Measurements from ENCODE around the gene GRPEL2.

The GRPEL2 gene

DNA sequence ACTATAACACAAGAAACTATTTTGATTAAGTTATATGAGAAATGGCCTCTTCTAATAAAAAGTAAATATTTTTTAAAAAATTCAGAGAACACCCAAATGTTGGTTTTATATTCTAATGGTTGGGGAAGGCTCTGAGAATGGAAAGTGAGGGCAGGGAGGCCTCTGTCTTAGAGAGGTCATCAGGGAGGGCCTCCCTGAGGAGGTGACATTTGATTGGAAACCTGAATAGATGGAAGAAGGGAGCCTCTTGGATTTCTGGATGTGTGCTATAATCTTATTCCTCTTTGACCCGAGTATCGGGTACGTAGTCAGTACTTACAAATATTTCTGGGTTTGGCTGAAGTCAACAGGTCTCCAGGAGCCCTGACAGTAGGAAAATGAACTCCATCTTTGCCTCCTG is 26.1 kb upstream of the GRPEL2 start:
- no peak for DNase-seq (ENCODE audit: low spot score)
- FAIRE-seq, result no peak

DNA sequence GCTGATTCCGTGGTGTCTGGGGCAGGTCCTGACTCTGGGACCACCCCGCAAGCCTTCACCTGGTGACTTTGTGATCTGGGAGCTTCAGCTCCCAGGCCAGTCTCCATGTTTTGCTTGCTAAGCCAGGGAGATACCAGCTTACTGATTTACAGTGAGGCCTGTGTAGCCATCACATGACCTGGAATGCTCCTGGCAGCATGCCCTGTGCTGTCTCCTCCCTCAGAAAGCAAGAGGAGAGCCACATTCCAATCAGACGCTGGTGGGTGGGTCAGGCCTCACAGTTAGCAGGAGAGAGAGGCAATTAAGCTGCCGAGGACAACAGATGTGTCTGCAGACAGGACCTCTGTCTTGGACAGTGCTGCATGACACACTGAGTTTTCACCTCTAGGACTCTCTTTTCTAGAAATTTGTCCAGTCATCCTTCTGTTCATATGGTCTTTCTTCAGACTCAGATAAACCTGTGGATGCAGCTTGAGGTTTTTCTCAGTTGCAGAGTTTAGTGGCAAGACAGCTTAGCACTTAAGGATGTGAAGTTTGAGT is 24.4 kb upstream of the GRPEL2 start:
- DNase-seq (ENCODE audit: low spot score) (peak; percentile 92), FAIRE-seq (peak; percentile 91)

GRCh38 chr5:149322518-149322917 is 22.8 kb upstream of the GRPEL2 start:
- FAIRE-seq, result no peak
- DNase-seq (ENCODE audit: low spot score), result no peak

DNA sequence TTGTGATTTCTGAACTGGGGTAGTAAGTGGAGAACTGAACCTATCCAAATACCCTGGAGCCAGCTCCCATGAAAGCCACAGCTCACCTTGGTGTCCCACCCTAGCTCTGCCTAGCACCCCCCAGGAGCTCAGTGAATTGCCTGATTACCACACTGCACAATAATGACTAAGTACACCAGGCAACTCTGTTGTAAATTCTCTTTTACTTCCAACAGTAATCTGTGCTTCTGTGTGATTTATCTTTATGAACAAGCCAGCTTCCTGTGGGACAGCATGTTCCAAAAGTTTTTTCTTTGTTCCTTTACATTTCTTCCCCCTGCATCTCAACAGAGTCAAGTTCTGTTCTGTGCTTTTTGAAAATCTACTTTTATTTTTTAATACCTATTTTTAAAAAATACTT is 22.1 kb upstream of the GRPEL2 start:
- FAIRE-seq, result no peak
- no peak for DNase-seq (ENCODE audit: low spot score)

DNA sequence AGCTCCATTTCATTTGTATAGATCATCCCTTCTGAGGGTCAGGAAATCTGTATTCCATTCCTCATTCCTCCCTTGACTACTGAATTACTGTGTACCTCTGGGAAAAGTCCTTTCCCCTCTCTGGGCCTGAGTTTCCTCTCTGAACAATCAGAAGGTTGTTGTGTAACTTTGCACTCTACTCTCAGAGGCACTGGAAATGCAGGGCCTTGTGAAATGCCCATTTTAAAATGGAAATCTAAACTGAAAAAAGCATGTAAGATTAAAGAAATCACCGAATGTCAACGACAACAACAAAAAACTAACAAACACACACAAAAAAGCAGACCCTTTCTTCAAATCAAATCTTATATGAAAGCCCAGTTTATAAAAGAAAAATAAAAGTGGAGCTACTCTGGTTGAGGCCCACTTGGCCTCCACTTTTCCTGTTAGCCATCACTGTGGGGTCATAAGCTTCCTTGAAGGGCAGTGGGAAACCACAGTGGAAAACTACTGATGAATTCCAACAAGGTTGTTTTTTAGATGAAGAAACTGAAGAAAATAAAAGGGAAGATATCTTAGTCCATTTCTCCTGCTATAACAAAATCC is 21.6 kb upstream of the GRPEL2 start:
- no peak for DNase-seq (ENCODE audit: low spot score)
- FAIRE-seq, result no peak

DNA sequence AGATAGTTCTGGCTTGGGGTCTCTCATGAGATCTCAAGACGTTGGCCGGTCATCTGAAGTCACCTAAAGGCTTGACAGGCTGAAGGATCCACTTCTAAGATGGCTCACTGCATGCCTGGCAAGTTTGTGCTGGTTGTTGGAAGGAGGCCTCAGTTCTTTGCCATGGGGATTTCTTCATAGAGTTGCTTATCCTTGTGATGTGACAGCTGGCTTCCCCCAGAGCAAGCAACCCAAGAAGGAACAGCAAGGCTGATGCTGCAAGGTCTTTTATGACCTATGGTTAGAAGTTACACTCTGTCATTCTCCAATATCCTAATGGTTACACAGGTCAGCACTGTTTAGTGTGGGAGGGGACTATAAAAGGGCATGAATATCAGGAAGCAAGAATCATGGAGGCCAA is 20.7 kb upstream of the GRPEL2 start:
- no peak for FAIRE-seq
- DNase-seq (ENCODE audit: low spot score), result no peak

DNA sequence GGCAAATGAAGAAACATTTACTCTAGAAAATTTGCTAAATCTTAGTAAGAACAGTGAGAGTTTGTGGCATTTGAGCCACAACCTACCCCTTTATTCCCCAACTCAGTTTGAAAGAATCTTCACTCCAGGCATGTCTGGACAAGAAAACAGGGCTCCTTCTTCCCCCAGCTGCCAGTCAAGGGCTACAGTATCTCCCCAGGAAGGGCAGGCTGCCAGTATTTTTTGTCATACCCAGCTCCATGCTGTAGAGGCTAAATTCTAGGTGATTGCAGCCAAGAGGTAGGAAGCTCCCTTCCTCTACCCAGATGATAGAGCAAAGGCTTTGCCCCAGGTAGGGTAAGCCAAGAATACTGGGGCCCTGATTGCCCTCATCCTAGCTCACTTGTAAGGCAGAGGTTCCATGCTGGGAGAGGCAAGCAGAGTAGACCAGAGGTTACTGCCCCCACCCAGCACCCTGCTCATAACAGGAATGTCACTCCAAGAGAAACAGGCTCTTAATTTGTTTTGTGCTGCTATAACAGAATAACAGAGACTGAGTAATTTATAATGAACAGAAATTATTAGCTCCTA is 20.0 kb upstream of the GRPEL2 start:
- FAIRE-seq, result no peak
- no peak for DNase-seq (ENCODE audit: low spot score)

DNA sequence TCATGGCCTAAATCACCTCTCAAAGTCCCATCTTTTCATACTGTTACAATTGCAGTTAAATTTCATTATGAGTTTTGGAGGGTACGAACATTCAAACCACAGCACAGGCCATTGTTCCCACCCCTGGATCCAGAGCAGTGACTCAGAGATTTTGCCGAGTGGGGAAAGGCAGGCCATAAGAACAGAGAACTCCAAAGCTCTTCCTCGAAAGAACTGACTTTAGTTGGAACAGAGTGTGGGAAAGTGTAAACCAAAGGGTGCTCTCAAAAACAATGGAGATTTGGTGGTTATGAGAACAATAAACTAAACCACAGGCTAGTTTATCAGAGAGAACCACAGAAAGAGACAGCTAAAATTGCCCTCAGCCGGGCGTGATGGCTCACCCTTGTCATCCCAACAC is 19.4 kb upstream of the GRPEL2 start:
- DNase-seq (ENCODE audit: low spot score), result no peak
- FAIRE-seq, result no peak

- FAIRE-seq, result no peak
- no peak for DNase-seq (ENCODE audit: low spot score)
Observed at GRCh38 chr5:149326611-149327010, 18.7 kb upstream of the GRPEL2 start.

- no peak for DNase-seq (ENCODE audit: low spot score)
- no peak for FAIRE-seq
Observed at GRCh38 chr5:149328177-149328576, 17.1 kb upstream of the GRPEL2 start.

- no peak for FAIRE-seq
- DNase-seq (ENCODE audit: low spot score), result no peak
Observed at GRCh38 chr5:149333711-149334443, 11.4 kb upstream of the GRPEL2 start.

DNA sequence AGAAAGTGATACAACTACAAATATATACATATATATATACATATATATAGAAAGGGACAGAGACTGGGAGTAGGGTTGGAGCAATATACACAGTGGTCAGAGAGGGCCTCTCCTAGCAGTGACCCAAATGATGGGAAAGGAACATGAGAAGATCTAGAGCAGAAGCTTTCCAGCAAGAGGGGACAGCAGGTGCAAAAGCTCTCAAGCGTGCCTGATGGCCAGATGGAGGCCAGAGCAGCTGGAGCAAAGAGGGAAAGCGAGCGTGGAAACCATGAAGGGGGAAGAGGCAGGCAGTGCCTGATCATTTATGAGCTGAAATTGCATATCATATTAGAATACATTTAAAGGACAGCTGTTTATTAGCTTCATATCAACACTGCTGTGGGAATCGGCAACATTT is 7.6 kb upstream of the GRPEL2 start:
- FAIRE-seq (no peak), DNase-seq (ENCODE audit: low spot score) (no peak)

- FAIRE-seq, result no peak
- DNase-seq (ENCODE audit: low spot score), result no peak
Observed at GRCh38 chr5:149338364-149338763, 6.9 kb upstream of the GRPEL2 start.

- FAIRE-seq (no peak), DNase-seq (ENCODE audit: low spot score) (no peak)
Observed at GRCh38 chr5:149340920-149341319, 4.4 kb upstream of the GRPEL2 start.

GRCh38 chr5:149341876-149342275 is 3.4 kb upstream of the GRPEL2 start:
- FAIRE-seq (no peak), DNase-seq (ENCODE audit: low spot score) (no peak)

DNA sequence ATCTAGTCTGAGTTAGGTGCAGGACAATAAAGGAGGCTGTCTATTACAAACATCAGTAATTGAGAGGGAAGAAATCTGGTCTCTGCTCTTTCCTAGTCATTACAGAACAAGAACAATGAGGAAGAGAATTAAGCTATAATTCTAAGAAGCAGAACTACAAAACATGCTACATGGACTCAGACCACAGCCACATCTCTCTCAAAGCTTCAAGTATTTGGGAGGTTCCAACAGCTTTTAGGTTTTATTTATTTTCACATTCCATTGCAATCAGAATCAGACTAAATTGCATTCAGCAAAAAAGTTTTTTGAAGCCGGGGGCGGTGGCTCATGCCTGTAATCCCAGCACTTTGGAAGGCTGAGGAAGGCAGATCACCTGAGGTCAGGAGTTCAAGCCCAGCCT is 1.1 kb upstream of the GRPEL2 start:
- FAIRE-seq, result no peak

GRCh38 chr5:149345892-149346222 is 558 bp downstream of the GRPEL2 start:
- DNase-seq (ENCODE audit: low spot score) (no peak), FAIRE-seq (no peak)

More for the DNA sequence above, 1.1 kb upstream of the GRPEL2 start:
- no peak for DNase-seq (ENCODE audit: low spot score)

DNA sequence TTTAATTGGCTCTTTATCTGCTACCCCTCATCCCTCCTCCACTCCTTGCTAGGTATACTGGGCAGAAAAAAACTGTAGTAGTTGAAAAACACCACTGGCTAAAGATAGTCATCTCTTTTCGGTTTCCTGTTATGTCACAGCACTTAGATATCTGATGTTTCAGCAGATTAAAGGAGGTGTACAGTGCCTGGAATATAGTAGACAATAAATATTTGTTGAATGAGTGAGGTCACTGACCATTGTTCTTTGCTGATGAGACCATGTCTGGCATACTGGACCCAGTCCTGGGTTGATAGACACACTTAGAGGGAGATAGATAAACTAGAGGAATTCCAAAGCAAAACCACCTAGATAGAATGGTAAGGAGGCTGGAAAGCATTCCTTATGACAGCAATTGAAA is 3.2 kb downstream of the GRPEL2 start:
- DNase-seq (ENCODE audit: low spot score) (no peak), FAIRE-seq (no peak)

DNA sequence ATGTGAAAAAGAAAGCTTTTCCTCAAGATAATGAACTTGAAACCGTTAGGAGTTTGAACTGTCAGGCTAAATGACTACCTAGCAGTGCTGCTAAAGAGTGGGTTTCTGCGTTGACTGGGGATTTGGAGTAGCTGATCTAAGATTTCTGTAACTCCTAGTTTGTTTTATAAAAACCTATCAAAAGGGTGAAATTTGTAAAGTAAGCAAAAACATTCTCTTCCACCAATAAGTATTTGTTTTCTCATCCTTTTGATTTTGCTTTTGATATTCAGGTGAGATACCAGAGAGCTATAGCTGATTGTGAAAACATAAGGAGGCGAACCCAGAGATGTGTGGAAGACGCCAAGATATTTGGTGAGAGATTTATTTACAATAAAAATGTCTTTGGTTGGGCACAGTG is 4.1 kb downstream of the GRPEL2 start:
- no peak for DNase-seq (ENCODE audit: low spot score)
- FAIRE-seq, result no peak

DNA sequence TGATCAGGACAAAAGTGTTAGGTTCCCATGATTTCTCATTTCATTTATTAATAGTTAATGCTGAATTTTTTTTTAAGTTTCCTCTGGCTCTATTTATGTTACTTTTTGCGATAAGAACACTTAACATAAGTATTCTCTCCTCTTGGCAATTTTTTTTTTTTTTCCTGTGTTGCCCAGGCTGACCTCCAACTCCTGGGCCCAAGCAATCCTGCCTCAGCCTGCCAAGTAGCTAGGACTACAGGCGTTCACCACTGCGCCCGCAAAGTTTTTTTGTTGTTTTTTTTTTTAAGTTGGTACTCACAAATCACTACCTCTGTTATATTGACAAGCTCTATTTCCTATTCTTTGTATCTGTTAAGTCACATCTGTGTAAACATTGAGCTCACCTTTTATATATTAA is 6.9 kb downstream of the GRPEL2 start:
- no peak for FAIRE-seq
- DNase-seq (ENCODE audit: low spot score), result no peak

DNA sequence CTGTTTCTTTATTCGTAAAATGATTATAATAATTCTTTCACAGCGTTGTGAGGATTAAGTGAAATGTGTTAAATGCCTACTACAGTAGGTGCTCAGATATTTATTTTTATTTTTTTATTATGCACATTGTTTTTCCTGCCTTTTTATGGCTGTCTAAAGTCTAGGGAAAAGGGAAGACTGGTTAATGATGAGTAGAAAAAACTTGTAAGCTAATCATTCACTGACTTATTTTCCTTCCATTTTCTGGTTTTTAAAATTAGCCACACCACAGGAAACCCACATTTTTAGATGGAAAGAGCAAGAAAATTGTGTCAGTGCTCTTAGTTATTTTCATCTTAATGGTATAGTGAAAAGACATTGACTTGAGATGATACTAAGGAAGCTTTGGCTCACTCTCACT is 8.6 kb downstream of the GRPEL2 start:
- DNase-seq (ENCODE audit: low spot score) (no peak), FAIRE-seq (no peak)

- DNase-seq (ENCODE audit: low spot score), result no peak
- FAIRE-seq, result no peak
Observed at GRCh38 chr5:149355688-149356087, 10.4 kb downstream of the GRPEL2 start.

DNA sequence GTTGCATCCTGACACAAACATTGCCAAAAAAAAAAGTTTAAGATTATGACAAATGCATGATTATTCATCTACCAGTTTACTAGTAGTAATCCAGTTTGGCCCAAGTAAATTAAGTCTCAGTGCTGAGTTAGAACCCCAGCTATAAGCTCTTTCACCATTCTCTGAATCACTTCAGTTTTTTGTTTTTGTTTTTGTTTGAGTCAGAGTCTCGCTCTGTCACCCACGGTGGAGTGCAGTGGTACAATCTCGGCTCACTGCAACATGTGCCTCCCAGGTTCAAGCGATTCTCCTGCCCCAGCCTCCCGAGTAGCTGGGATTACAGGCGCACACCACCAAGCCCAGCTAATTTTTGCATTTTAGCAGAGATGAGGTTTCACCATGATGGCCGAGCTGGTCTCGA is 11.1 kb downstream of the GRPEL2 start:
- no peak for FAIRE-seq
- DNase-seq (ENCODE audit: low spot score), result no peak

Data from RCC 7860 (cell line).